ENCODE results near the gene LUC7L2. TPM values are rescaled to one million over a fixed set of nuclear protein-coding genes. Genes with fewer than 3 reads are reported as not detected.
A peak's percentile ranks its signal among the peaks of the same experiment; 100 is the strongest.
"Not testable (repeated sequence)": the region's sequence is repeated elsewhere in the genome, so short reads cannot be mapped to it uniquely, and the experiment has no call there.

The LUC7L2 gene, protein sequence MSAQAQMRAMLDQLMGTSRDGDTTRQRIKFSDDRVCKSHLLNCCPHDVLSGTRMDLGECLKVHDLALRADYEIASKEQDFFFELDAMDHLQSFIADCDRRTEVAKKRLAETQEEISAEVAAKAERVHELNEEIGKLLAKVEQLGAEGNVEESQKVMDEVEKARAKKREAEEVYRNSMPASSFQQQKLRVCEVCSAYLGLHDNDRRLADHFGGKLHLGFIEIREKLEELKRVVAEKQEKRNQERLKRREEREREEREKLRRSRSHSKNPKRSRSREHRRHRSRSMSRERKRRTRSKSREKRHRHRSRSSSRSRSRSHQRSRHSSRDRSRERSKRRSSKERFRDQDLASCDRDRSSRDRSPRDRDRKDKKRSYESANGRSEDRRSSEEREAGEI
- total RNA-seq (2014; rRNA removed; shearing (Covaris generic)) = 45.4 and 66.7 TPM in 2 replicates
- 34.5 and 41.4 TPM in 2 replicates for polyA plus RNA-seq (2015; cell fraction: cytosol; rRNA removed)
- 89.0 and 108 TPM in 2 replicates for polyA plus RNA-seq (2015; cell fraction: nucleus; rRNA removed)

GRCh38 chr7:139359366-139360209 is at the start of gene LUC7L2:
Gene LUC7L2, plus strand, starts transcription at chr7:139359894. Its CDS starts 368 bp downstream, at chr7:139360262.
- DNase-seq (ENCODE audit: low read depth) = peak; percentile 97

- DNase-seq (ENCODE audit: low read depth) = no peak
Observed at GRCh38 chr7:139317939-139318505, 41.7 kb upstream of the LUC7L2 start.

- peak; percentile 23 for DNase-seq (ENCODE audit: low read depth)
Observed at GRCh38 chr7:139321071-139321745, 38.5 kb upstream of the LUC7L2 start.

DNA sequence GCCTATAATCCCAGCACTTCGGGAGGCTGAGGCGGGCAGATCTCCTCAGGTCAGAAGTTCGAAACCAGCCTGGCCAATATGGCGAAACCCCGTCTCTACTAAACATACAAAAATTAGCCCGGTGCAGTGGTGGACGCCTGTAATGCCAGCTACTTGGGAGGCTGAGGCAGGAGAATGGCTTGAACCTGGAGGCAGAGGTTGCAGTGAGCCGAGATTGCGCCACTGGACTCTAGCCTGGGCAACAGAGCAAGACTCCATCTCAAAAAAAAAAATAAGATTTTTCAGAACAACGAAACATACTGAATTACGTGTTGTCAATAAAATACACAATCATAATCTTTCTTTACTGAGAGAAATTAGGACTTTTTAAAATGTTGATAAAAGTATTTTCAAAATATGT is 35.0 kb upstream of the LUC7L2 start:
- not testable (repeated sequence) for DNase-seq (ENCODE audit: low read depth)

- peak; percentile 76 for DNase-seq (ENCODE audit: low read depth)
Observed at GRCh38 chr7:139328375-139328774, 31.3 kb upstream of the LUC7L2 start.

DNA sequence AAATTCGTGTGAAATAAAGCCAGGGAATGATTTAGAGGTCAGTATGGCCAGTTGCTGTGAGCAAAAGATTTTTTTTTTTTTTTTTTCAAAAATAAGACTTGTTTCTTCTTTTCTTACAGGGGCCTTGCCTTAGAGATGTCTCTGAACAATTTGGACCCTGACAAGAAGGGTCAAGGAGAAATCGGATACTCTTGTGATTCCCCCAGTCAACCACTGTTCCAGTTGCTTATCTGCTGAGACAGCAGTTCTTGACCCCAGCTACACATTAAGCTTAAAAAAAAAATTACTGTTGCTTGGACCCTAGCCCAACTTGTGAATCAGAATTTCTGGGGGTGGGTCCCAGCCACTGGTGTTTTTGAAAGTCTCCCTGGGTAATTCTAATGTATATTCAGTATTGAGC is 30.6 kb upstream of the LUC7L2 start:
- no peak for DNase-seq (ENCODE audit: low read depth)

- DNase-seq (ENCODE audit: low read depth) = no peak
Observed at GRCh38 chr7:139330333-139331030, 29.2 kb upstream of the LUC7L2 start.

- no peak for DNase-seq (ENCODE audit: low read depth)
Observed at GRCh38 chr7:139332697-139333359, 26.9 kb upstream of the LUC7L2 start.

GRCh38 chr7:139333443-139333842 is 26.3 kb upstream of the LUC7L2 start:
- DNase-seq (ENCODE audit: low read depth) = not testable (repeated sequence)

DNA sequence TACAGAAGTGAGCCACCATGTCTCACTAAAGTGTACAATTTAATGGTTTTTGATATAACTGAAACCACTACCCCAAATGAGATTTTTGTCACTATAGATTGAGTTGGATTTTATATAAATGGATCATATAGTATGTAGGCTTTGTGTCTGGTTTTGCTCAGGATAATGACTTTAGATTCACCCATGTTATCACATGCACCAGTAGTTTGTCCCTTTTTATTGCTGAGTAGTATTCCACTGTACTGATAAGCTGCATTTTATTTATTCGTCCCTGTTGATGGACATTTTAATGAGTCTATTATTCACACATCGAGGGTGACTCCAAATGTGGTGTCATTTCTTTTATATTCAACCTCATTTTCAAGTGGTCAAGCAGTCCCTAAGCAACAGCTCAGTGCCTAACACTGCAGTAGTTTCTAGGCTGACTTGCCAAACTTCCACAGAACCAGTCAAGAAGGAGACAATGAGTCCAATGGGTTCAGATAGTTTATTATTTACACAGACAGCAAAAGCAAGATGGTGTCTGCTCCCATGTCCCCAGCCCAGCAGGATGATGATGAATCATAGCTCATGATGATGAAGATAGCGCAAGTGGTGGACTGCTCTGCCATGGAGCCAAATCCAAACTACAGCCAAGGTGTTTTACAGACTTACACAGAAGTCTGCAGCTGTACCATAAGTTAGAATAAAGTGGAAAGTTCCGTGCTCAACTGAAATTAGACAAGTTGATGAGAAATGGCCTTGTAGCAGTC is 25.1 kb upstream of the LUC7L2 start:
- no peak for DNase-seq (ENCODE audit: low read depth)

DNA sequence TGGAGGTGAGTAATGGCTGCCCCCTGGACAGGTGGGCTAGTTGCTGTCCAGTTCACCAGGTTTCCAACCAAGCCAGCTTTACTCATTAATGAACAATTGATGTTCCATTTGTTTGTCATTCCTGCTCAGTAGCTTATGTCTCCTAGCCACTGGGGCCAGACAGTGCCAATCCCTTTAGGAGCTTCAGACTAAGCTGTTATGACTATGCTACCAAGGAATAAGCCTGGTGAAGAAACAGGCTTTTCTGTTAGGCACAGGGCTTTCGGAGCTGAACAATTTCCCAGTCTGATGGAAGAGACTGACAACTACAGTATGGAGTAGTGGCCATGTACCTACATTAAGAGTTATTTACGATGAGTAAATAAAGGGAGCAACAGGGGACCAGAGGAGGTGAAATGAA is 20.7 kb upstream of the LUC7L2 start:
- no peak for DNase-seq (ENCODE audit: low read depth)

DNA sequence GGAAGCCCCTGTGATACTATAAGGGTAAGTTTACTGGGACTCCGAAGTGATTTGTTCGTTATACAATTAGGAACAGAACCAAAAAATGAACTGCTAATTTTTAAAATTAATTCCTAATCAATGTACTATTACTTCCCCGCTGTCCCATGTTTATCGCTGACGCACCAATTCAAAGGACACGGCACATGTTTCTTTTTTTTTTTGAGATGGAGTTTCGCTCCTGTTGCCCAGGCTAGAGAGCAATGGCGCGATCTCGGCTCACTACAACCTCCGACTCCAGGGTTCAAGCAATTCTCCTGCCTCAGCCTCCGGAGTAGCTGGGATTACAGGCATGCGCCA is 20.0 kb upstream of the LUC7L2 start:
- DNase-seq (ENCODE audit: low read depth) = no peak

- peak; percentile 99 for DNase-seq (ENCODE audit: low read depth)
Observed at GRCh38 chr7:139340037-139340807, 19.5 kb upstream of the LUC7L2 start.

GRCh38 chr7:139340808-139341057 is 19.0 kb upstream of the LUC7L2 start:
- DNase-seq (ENCODE audit: low read depth) = no peak

- peak; percentile 88 for DNase-seq (ENCODE audit: low read depth)
Observed at GRCh38 chr7:139341058-139341775, 18.5 kb upstream of the LUC7L2 start, which contains the start of gene FMC1. Gene FMC1, plus strand, starts transcription at chr7:139341337. Its CDS starts 48 bp downstream, at chr7:139341385.

DNA sequence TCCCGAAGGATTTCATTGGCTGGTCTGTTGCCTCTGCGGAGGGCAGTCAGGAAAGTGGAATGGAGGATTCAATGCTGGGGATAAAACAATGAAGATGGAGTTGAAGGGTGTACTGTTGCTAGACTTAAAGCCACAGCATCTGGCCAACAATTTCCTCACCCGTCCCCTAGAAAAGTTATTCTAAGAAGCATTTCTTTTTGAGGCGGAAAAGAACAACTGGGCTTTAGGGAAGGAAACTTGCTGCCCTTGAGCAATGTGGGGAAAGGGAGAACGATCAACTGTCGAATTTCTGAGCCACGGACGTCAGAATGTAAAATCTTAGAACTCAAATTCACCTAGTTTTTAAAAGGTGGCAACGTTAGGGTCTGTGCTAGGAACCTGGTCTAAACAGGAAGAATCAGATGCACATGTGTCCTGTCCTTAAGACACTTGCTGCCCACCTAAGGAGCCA is 17.9 kb upstream of the LUC7L2 start:
- no peak for DNase-seq (ENCODE audit: low read depth)

- no peak for DNase-seq (ENCODE audit: low read depth)
Observed at GRCh38 chr7:139345042-139345441, 14.7 kb upstream of the LUC7L2 start.

DNA sequence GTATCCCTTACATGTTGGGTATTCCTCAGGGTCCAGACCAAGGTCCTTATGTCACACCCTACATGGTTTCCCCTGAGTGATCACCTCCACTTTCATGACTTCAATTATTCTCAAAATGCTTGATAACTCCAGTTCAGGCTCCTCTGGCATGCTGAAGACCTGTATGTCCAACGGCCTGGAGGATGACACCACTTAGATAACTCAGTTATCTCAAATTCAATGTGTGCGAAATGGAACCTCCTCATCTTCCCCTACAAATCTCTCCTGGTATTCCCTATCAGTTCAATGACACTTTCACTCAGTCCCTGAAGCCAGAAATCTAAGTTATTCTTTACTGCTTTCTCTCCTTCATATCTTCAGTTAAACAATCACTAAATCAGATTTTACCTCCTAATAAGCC is 8.7 kb upstream of the LUC7L2 start:
- DNase-seq (ENCODE audit: low read depth) = no peak
